ENCODE measurements around the gene UBXN6. TPM values are rescaled to one million over a fixed set of nuclear protein-coding genes. Genes with fewer than 3 reads are reported as not detected.

Gene UBXN6
- total RNA-seq, 1 donor from 2014 or later = 113 TPM

DNA sequence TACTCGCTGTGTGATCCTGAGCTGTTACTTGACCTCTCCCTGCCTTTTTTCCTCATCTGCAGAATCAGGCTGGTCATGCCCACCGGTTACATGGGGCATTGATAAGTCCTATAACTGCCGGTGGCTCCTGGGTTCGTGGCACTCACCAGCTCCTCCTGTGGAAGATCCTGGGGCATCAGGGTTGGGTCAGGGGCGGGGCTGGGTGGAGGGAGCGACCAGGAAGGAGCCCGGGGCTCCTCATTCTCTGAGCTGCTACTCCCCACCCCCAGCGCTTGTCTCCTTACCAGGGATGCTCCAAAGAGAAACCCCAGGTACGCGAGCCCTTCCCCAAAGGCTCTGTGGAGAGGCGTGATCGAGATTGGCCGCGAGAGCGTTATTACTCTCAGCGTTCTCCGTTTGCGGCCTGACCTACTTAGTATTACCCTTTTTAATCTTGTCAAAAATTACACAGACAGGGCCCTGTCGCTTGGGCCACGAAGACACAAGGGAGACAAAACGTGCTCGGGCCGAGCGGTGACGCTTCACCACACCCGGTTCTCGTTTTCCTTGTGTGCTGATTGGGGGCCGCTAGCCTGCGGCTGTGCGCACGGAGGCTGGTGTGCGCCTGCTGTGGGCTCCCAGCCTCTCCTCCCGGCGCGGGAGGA is 25.2 kb upstream of the UBXN6 start:
- Histone ChIP-seq H3K4me1 (no peaks in the 10 kb centered on the region), H3K27ac (no peak overlapping the region), H3K9me3 (no peaks in the 10 kb centered on the region), H3K36me3 (peaks cover 5% of the 10 kb centered on the region), H3K27me3 (no peaks in the 10 kb centered on the region), H3K4me3 (no peak overlapping the region)
- ATAC-seq (no peak), DNase-seq (no peak)
- intact Hi-C loops (cut with DNase I) = no loop called here
- TF ChIP-seq, protein P1, sequence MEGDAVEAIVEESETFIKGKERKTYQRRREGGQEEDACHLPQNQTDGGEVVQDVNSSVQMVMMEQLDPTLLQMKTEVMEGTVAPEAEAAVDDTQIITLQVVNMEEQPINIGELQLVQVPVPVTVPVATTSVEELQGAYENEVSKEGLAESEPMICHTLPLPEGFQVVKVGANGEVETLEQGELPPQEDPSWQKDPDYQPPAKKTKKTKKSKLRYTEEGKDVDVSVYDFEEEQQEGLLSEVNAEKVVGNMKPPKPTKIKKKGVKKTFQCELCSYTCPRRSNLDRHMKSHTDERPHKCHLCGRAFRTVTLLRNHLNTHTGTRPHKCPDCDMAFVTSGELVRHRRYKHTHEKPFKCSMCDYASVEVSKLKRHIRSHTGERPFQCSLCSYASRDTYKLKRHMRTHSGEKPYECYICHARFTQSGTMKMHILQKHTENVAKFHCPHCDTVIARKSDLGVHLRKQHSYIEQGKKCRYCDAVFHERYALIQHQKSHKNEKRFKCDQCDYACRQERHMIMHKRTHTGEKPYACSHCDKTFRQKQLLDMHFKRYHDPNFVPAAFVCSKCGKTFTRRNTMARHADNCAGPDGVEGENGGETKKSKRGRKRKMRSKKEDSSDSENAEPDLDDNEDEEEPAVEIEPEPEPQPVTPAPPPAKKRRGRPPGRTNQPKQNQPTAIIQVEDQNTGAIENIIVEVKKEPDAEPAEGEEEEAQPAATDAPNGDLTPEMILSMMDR (IDR thresholded peaks at IDR 0.05) = no peak

GRCh38 chr19:4477034-4477801 is 19.6 kb upstream of the UBXN6 start:
- no peak overlapping the region for H3K4me3 ChIP-seq
- H3K27ac ChIP-seq = no peak overlapping the region
- intact Hi-C loops (cut with DNase I) = no loop called here
- peaks cover 19% of the 10 kb centered on the region for H3K4me1 ChIP-seq
- H3K9me3 ChIP-seq = no peaks in the 10 kb centered on the region
- TF ChIP-seq, protein P1 (IDR thresholded peaks at IDR 0.05) = no peak
- ATAC-seq (no peak), DNase-seq (no peak)
- no peaks in the 10 kb centered on the region for H3K27me3 ChIP-seq
- H3K36me3 ChIP-seq = peaks cover 27% of the 10 kb centered on the region

DNA sequence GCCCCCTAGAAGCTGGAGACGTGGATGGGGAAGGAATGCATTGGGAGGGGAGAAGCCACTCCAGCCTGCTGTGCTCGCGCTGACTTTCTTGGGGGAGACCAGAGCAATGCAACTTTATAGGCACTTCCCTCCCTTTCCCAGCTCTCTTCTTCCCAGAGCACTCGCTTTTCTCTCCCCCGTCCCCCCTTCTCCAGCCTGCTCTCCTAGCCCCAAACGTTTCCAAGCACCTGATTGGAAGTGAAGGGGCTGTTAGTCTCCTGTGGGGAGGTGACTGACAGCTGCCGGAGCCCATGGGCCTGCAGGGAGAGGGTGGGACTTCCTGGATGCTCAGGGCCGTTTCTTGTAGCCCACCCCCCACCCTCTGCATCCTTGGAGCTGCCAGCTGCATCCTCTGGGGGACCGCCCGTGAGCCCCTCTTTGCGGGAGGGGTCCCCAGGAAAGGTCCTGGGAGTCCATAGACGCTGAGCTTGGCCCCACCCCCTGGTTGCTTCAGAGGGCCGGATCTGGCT is 17.0 kb upstream of the UBXN6 start:
- H3K4me1 ChIP-seq = peaks cover 22% of the 10 kb centered on the region
- no peaks in the 10 kb centered on the region for H3K27me3 ChIP-seq
- ATAC-seq (no peak), DNase-seq (no peak)
- no peaks in the 10 kb centered on the region for H3K9me3 ChIP-seq
- intact Hi-C loops (cut with DNase I) = no loop called here
- peak overlapping the region; percentile 12 for H3K4me3 ChIP-seq
- TF ChIP-seq, protein P1 (IDR thresholded peaks at IDR 0.05) = no peak
- H3K36me3 ChIP-seq = peaks cover 27% of the 10 kb centered on the region
- H3K27ac ChIP-seq = no peak overlapping the region

- peaks cover 22% of the 10 kb centered on the region for H3K4me1 ChIP-seq
- peak overlapping the region; percentile 12 for H3K4me3 ChIP-seq
- H3K27ac ChIP-seq = no peak overlapping the region
- peaks cover 22% of the 10 kb centered on the region for H3K36me3 ChIP-seq
- no peaks in the 10 kb centered on the region for H3K27me3 ChIP-seq
- no peaks in the 10 kb centered on the region for H3K9me3 ChIP-seq
- intact Hi-C loops (cut with DNase I) = no loop called here
- TF ChIP-seq, protein P1 (IDR thresholded peaks at IDR 0.05) = no peak
- no peak for ATAC-seq
- DNase-seq = no peak
Observed at GRCh38 chr19:4473763-4474513, 16.3 kb upstream of the UBXN6 start.

GRCh38 chr19:4473011-4473762 is 15.6 kb upstream of the UBXN6 start:
- Histone ChIP-seq H3K36me3 (peaks cover 22% of the 10 kb centered on the region), H3K4me1 (peaks cover 22% of the 10 kb centered on the region), H3K9me3 (no peaks in the 10 kb centered on the region), H3K4me3 (peak overlapping the region; percentile 93), H3K27me3 (no peaks in the 10 kb centered on the region), H3K27ac (no peak overlapping the region)
- ATAC-seq (no peak), DNase-seq (no peak)
- intact Hi-C loops (cut with DNase I) = no loop called here
- TF ChIP-seq, protein P1 (IDR thresholded peaks at IDR 0.05) = no peak
